Subcutaneous abdominal adipose tissue (tissue), 5 donors: ENCODE results near the gene KCNB1.
"Not testable (repeated sequence)": the region's sequence is repeated elsewhere in the genome, so short reads cannot be mapped to it uniquely, and the experiment has no call there.

Experiments used
- H3K27ac ChIP-seq: one replicate; pipeline ENCODE4 v1.7.0; 2013; ENCODE audit warnings: low read depth, mild to moderate bottlenecking, inconsistent platforms, low read length, moderate library complexity
- H3K27me3 ChIP-seq, 5 donors: one replicate each; pipeline ENCODE4 v1.7.0; 2013; ENCODE audit warnings: low read length in 5 of 5, inconsistent platforms in 1 of 5; ENCODE audit not compliant: control insufficient read depth in 5 of 5, insufficient read depth in 4 of 5
- H3K36me3 ChIP-seq, 5 donors: one replicate each; pipeline ENCODE4 v1.7.0; 2013; ENCODE audit warnings: low read length in 5 of 5; ENCODE audit not compliant: control insufficient read depth in 5 of 5, insufficient read depth in 5 of 5
- H3K4me1 ChIP-seq, 5 donors: one replicate each; pipeline ENCODE4 v1.7.0; 2013; ENCODE audit warnings: low read length in 5 of 5, mild to moderate bottlenecking in 3 of 5, moderate library complexity in 1 of 5; ENCODE audit not compliant: control insufficient read depth in 5 of 5, insufficient read depth in 5 of 5
- H3K4me3 ChIP-seq, 5 donors: one replicate each; pipeline ENCODE4 v1.7.0; 2013; ENCODE audit warnings: low read length in 5 of 5, low read depth in 1 of 5
- H3K9ac ChIP-seq, 5 donors: one replicate each; pipeline ENCODE4 v1.7.0; 2013; ENCODE audit warnings: low read length in 5 of 5, mild to moderate bottlenecking in 4 of 5, moderate library complexity in 3 of 5
- H3K9me3 ChIP-seq, 5 donors: one replicate each; pipeline ENCODE4 v1.7.0; 2013; ENCODE audit warnings: low read length in 5 of 5; ENCODE audit not compliant: control insufficient read depth in 5 of 5
- donor health status: healthy.
- donor health status: healthy.
- donor health status: healthy.
- donor health status: healthy.
- donor health status: healthy.

KCNB1 gene

GRCh38 chr20:49314052-49314451, 168.4 kb downstream of the KCNB1 start:
- H3K9ac ChIP-seq, H3K9me3 ChIP-seq, H3K27ac ChIP-seq, H3K4me3 ChIP-seq, H3K36me3 ChIP-seq: not testable (repeated sequence)
- Histone ChIP-seq H3K27me3 (peaks cover 11 to 22% (median 12%) of the 10 kb centered on the region in 5 donors), H3K4me1 (peaks cover 0 to 14% (median 11%) of the 10 kb centered on the region in 5 donors)
